ENCODE results near the gene CXCL12.
A peak's percentile ranks its signal among the peaks of the same experiment; 100 is the strongest.

Gene CXCL12

GRCh38 chr10:44382131-44382858 is 2.6 kb downstream of the CXCL12 start:
- Histone ChIP-seq H3K27ac (ENCODE audit: low read length) (peak overlapping the region; percentile 43), H3K27me3 (ENCODE audit: control insufficient read depth, insufficient read depth, low read length) (peaks cover 39% of the 10 kb centered on the region), H3K4me1 (ENCODE audit: control insufficient read depth, low read depth, low read length) (peaks cover 43% of the 10 kb centered on the region), H3K9ac (ENCODE audit: low read length) (no peak overlapping the region), H3K9me3 (ENCODE audit: control insufficient read depth, low read depth, low read length) (no peaks in the 10 kb centered on the region), H3K36me3 (ENCODE audit: control insufficient read depth, low read depth, low read length) (peaks cover 15% of the 10 kb centered on the region), H3K4me3 (ENCODE audit: low read length) (peak overlapping the region; percentile 78)

GRCh38 chr10:44380829-44381600 is 3.9 kb downstream of the CXCL12 start:
- Histone ChIP-seq H3K4me3 (ENCODE audit: low read length) (no peak overlapping the region), H3K9me3 (ENCODE audit: control insufficient read depth, low read depth, low read length) (no peaks in the 10 kb centered on the region), H3K36me3 (ENCODE audit: control insufficient read depth, low read depth, low read length) (peaks cover 22% of the 10 kb centered on the region), H3K27ac (ENCODE audit: low read length) (no peak overlapping the region), H3K4me1 (ENCODE audit: control insufficient read depth, low read depth, low read length) (peaks cover 43% of the 10 kb centered on the region), H3K27me3 (ENCODE audit: control insufficient read depth, insufficient read depth, low read length) (peaks cover 29% of the 10 kb centered on the region), H3K9ac (ENCODE audit: low read length) (no peak overlapping the region)

GRCh38 chr10:44379907-44380306 is 5.0 kb downstream of the CXCL12 start:
- H3K4me3 ChIP-seq (ENCODE audit: low read length) = no peak overlapping the region
- no peak overlapping the region for H3K9ac ChIP-seq (ENCODE audit: low read length)
- no peaks in the 10 kb centered on the region for H3K9me3 ChIP-seq (ENCODE audit: control insufficient read depth, low read depth, low read length)
- peaks cover 26% of the 10 kb centered on the region for H3K36me3 ChIP-seq (ENCODE audit: control insufficient read depth, low read depth, low read length)
- peaks cover 39% of the 10 kb centered on the region for H3K4me1 ChIP-seq (ENCODE audit: control insufficient read depth, low read depth, low read length)
- no peak overlapping the region for H3K27ac ChIP-seq (ENCODE audit: low read length)
- H3K27me3 ChIP-seq (ENCODE audit: control insufficient read depth, insufficient read depth, low read length) = peaks cover 19% of the 10 kb centered on the region

GRCh38 chr10:44378626-44379025 is 6.3 kb downstream of the CXCL12 start:
- no peak overlapping the region for H3K27ac ChIP-seq (ENCODE audit: low read length)
- peaks cover 9% of the 10 kb centered on the region for H3K27me3 ChIP-seq (ENCODE audit: control insufficient read depth, insufficient read depth, low read length)
- no peaks in the 10 kb centered on the region for H3K9me3 ChIP-seq (ENCODE audit: control insufficient read depth, low read depth, low read length)
- H3K9ac ChIP-seq (ENCODE audit: low read length) = no peak overlapping the region
- no peak overlapping the region for H3K4me3 ChIP-seq (ENCODE audit: low read length)
- H3K36me3 ChIP-seq (ENCODE audit: control insufficient read depth, low read depth, low read length) = peaks cover 31% of the 10 kb centered on the region
- peaks cover 34% of the 10 kb centered on the region for H3K4me1 ChIP-seq (ENCODE audit: control insufficient read depth, low read depth, low read length)

- Histone ChIP-seq H3K4me3 (ENCODE audit: low read length) (no peak overlapping the region), H3K27ac (ENCODE audit: low read length) (no peak overlapping the region), H3K9me3 (ENCODE audit: control insufficient read depth, low read depth, low read length) (no peaks in the 10 kb centered on the region), H3K36me3 (ENCODE audit: control insufficient read depth, low read depth, low read length) (peaks cover 31% of the 10 kb centered on the region), H3K9ac (ENCODE audit: low read length) (no peak overlapping the region), H3K4me1 (ENCODE audit: control insufficient read depth, low read depth, low read length) (peaks cover 28% of the 10 kb centered on the region), H3K27me3 (ENCODE audit: control insufficient read depth, insufficient read depth, low read length) (peaks cover under 1% of the 10 kb centered on the region)
Measured at GRCh38 chr10:44377651-44378310, 7.1 kb downstream of the CXCL12 start.

GRCh38 chr10:44376472-44377099 is 8.3 kb downstream of the CXCL12 start:
- Histone ChIP-seq H3K9ac (ENCODE audit: low read length) (no peak overlapping the region), H3K4me1 (ENCODE audit: control insufficient read depth, low read depth, low read length) (peaks cover 26% of the 10 kb centered on the region), H3K9me3 (ENCODE audit: control insufficient read depth, low read depth, low read length) (no peaks in the 10 kb centered on the region), H3K27ac (ENCODE audit: low read length) (no peak overlapping the region), H3K27me3 (ENCODE audit: control insufficient read depth, insufficient read depth, low read length) (peaks cover 8% of the 10 kb centered on the region), H3K36me3 (ENCODE audit: control insufficient read depth, low read depth, low read length) (peaks cover 31% of the 10 kb centered on the region), H3K4me3 (ENCODE audit: low read length) (no peak overlapping the region)

- Histone ChIP-seq H3K9ac (ENCODE audit: low read length) (no peak overlapping the region), H3K27ac (ENCODE audit: low read length) (no peak overlapping the region), H3K27me3 (ENCODE audit: control insufficient read depth, insufficient read depth, low read length) (peaks cover 8% of the 10 kb centered on the region), H3K4me3 (ENCODE audit: low read length) (no peak overlapping the region), H3K9me3 (ENCODE audit: control insufficient read depth, low read depth, low read length) (no peaks in the 10 kb centered on the region), H3K4me1 (ENCODE audit: control insufficient read depth, low read depth, low read length) (peaks cover 30% of the 10 kb centered on the region), H3K36me3 (ENCODE audit: control insufficient read depth, low read depth, low read length) (peaks cover 23% of the 10 kb centered on the region)
Measured at GRCh38 chr10:44374155-44374554, 10.7 kb downstream of the CXCL12 start.

GRCh38 chr10:44373341-44373995 is 11.4 kb downstream of the CXCL12 start:
- Histone ChIP-seq H3K4me3 (ENCODE audit: low read length) (no peak overlapping the region), H3K27me3 (ENCODE audit: control insufficient read depth, insufficient read depth, low read length) (peaks cover 10% of the 10 kb centered on the region), H3K9me3 (ENCODE audit: control insufficient read depth, low read depth, low read length) (no peaks in the 10 kb centered on the region), H3K4me1 (ENCODE audit: control insufficient read depth, low read depth, low read length) (peaks cover 31% of the 10 kb centered on the region), H3K9ac (ENCODE audit: low read length) (no peak overlapping the region), H3K36me3 (ENCODE audit: control insufficient read depth, low read depth, low read length) (peaks cover 20% of the 10 kb centered on the region), H3K27ac (ENCODE audit: low read length) (no peak overlapping the region)

- H3K9me3 ChIP-seq (ENCODE audit: control insufficient read depth, low read depth, low read length) = no peaks in the 10 kb centered on the region
- H3K27me3 ChIP-seq (ENCODE audit: control insufficient read depth, insufficient read depth, low read length) = peaks cover 11% of the 10 kb centered on the region
- no peak overlapping the region for H3K9ac ChIP-seq (ENCODE audit: low read length)
- peaks cover 31% of the 10 kb centered on the region for H3K4me1 ChIP-seq (ENCODE audit: control insufficient read depth, low read depth, low read length)
- peaks cover 16% of the 10 kb centered on the region for H3K36me3 ChIP-seq (ENCODE audit: control insufficient read depth, low read depth, low read length)
- no peak overlapping the region for H3K27ac ChIP-seq (ENCODE audit: low read length)
- no peak overlapping the region for H3K4me3 ChIP-seq (ENCODE audit: low read length)
Measured at GRCh38 chr10:44372181-44372580, 12.7 kb downstream of the CXCL12 start.

GRCh38 chr10:44370731-44371248 is 14.1 kb downstream of the CXCL12 start:
- peaks cover 31% of the 10 kb centered on the region for H3K4me1 ChIP-seq (ENCODE audit: control insufficient read depth, low read depth, low read length)
- peak overlapping the region; percentile 76 for H3K27ac ChIP-seq (ENCODE audit: low read length)
- peak overlapping the region; percentile 10 for H3K9ac ChIP-seq (ENCODE audit: low read length)
- H3K9me3 ChIP-seq (ENCODE audit: control insufficient read depth, low read depth, low read length) = no peaks in the 10 kb centered on the region
- peaks cover 9% of the 10 kb centered on the region for H3K36me3 ChIP-seq (ENCODE audit: control insufficient read depth, low read depth, low read length)
- H3K4me3 ChIP-seq (ENCODE audit: low read length) = peak overlapping the region; percentile 45
- peaks cover 11% of the 10 kb centered on the region for H3K27me3 ChIP-seq (ENCODE audit: control insufficient read depth, insufficient read depth, low read length)
